SK-N-MC (cell line): Measurements from ENCODE around the gene FHOD3.
"Not testable (repeated sequence)": the region's sequence is repeated elsewhere in the genome, so short reads cannot be mapped to it uniquely, and the experiment has no call there.

ENCODE experiments used
- EZH2 ChIP-seq: fragments of 200-600 bp; sonication (generic); IDR thresholded peaks from one replicate; pipeline ENCODE4 v1.6.1; 2017; ENCODE audit warnings: antibody characterized with exemption
- POLR2AphosphoS5 ChIP-seq: IDR thresholded peaks from 2 replicates; pipeline ENCODE4 v1.6.1; 2012; ENCODE audit warnings: mild to moderate bottlenecking, low read depth, low read length, borderline replicate concordance

GRCh38 chr18:36551274-36551673 is 253.8 kb downstream of the FHOD3 start:
- not testable (repeated sequence) for TF ChIP-seq EZH2, POLR2AphosphoS5
